HEK293 (cell line): Measurements from ENCODE around the gene PSTPIP2.

ENCODE experiments used
- CTCF ChIA-PET: fragments of 350-600 bp; formaldehyde crosslinking; extraction: SDS; loops from one replicate; lab custom pipeline; 2021; ENCODE audit warnings: antibody characterized with exemption; lab: Yijun Ruan, JAX
- POLR2A ChIA-PET: fragments of 300-600 bp; formaldehyde crosslinking; extraction: SDS; loops from one replicate; lab custom pipeline; 2020; ENCODE audit warnings: antibody characterized with exemption, inconsistent platforms; lab: Yijun Ruan, JAX
- H3K27ac ChIP-seq: fragments of 200-500 bp; sonication (Bioruptor generic); 2 replicates; pipeline ENCODE4 v1.5.1; 2014; ENCODE audit warnings: low read depth, low read length, control low read depth, inconsistent platforms; ENCODE audit errors: extremely low read depth
- H3K36me3 ChIP-seq, 2 experiments: fragments of 200-500 bp in 1 of 2; sonication (Bioruptor generic) in 1 of 2; 1 replicate in 1 of 2; 2 replicates in 1 of 2; pipeline ENCODE4 v1.5.1; 2014 to 2017; ENCODE audit warnings: inconsistent platforms in 2 of 2, low read length in 2 of 2; ENCODE audit not compliant: control insufficient read depth in 2 of 2, insufficient read depth in 1 of 2
- H3K4me1 ChIP-seq: fragments of 200-500 bp; sonication (Bioruptor generic); 2 replicates; pipeline ENCODE4 v1.5.1; 2014; ENCODE audit warnings: mild to moderate bottlenecking, low read length, inconsistent platforms; ENCODE audit not compliant: control insufficient read depth, insufficient read depth
- H3K4me3 ChIP-seq: 2 replicates; pipeline ENCODE4 v1.5.1; 2011; ENCODE audit warnings: low read depth, mild to moderate bottlenecking, control low read depth, low read length, moderate library complexity
- H3K9me3 ChIP-seq: fragments of 200-500 bp; sonication (Bioruptor generic); 2 replicates; pipeline ENCODE4 v1.5.1; 2014; ENCODE audit warnings: low read depth, low read length, inconsistent platforms; ENCODE audit not compliant: control insufficient read depth, insufficient read depth
- KLF10 ChIP-seq: fragments of 450-650 bp; IDR thresholded peaks from 2 replicates; pipeline ENCODE4 v1.5.1; 2018; ENCODE audit warnings: missing biosample characterization, mild to moderate bottlenecking, missing genetic modification characterization
- MEIS1 ChIP-seq: sonication (generic); formaldehyde crosslinking; IDR thresholded peaks from 2 replicates; pipeline ENCODE4 v1.8.1; 2022; ENCODE audit warnings: missing genetic modification reagents, mild to moderate bottlenecking, borderline replicate concordance
- MYNN ChIP-seq: fragments of 450-650 bp; formaldehyde crosslinking; IDR thresholded peaks from 2 replicates; pipeline ENCODE4 v1.5.1; 2016; ENCODE audit warnings: missing biosample characterization, missing genetic modification characterization, borderline replicate concordance
- PBX3 ChIP-seq: sonication (generic); formaldehyde crosslinking; IDR thresholded peaks from 2 replicates; pipeline ENCODE4 v1.8.1; 2022; ENCODE audit warnings: mild to moderate bottlenecking, moderate library complexity, missing genetic modification reagents
- ZBTB21 ChIP-seq: fragments of 450-650 bp; formaldehyde crosslinking; IDR thresholded peaks from 2 replicates; pipeline ENCODE4 v1.5.1; 2017; ENCODE audit warnings: missing biosample characterization, missing genetic modification characterization
- ZFP41 ChIP-seq: fragments of 450-650 bp; formaldehyde crosslinking; IDR thresholded peaks from 2 replicates; pipeline ENCODE4 v1.5.1; 2016; ENCODE audit warnings: missing biosample characterization, missing genetic modification characterization, borderline replicate concordance
- ZNF19 ChIP-seq: fragments of 450-650 bp; formaldehyde crosslinking; IDR thresholded peaks from 2 replicates; pipeline ENCODE4; 2016; ENCODE audit warnings: missing biosample characterization, missing genetic modification characterization, low read depth
- ZNF202 ChIP-seq: fragments of 450-650 bp; formaldehyde crosslinking; IDR thresholded peaks from 2 replicates; pipeline ENCODE4 v1.5.1; 2016; ENCODE audit warnings: missing biosample characterization, missing genetic modification characterization, borderline replicate concordance
- ZNF292 ChIP-seq: fragments of 450-650 bp; formaldehyde crosslinking; IDR thresholded peaks from 2 replicates; pipeline ENCODE4 v1.5.1; 2016; ENCODE audit warnings: low read depth, missing biosample characterization, missing genetic modification characterization, borderline replicate concordance
- ZNF354C ChIP-seq: fragments of 450-650 bp; formaldehyde crosslinking; IDR thresholded peaks from 2 replicates; pipeline ENCODE4 v1.5.1; 2016; ENCODE audit warnings: missing biosample characterization, missing genetic modification characterization, low read depth, borderline replicate concordance
- ZNF37A ChIP-seq: fragments of 450-650 bp; IDR thresholded peaks from 2 replicates; pipeline ENCODE4 v1.5.1; 2018; ENCODE audit warnings: missing biosample characterization, missing genetic modification characterization
- ZNF394 ChIP-seq: fragments of 450-650 bp; formaldehyde crosslinking; IDR thresholded peaks from 2 replicates; pipeline ENCODE4 v1.5.1; 2016; ENCODE audit warnings: missing biosample characterization, missing genetic modification characterization, mild to moderate bottlenecking, moderate library complexity, borderline replicate concordance
- ZNF433 ChIP-seq: fragments of 450-650 bp; formaldehyde crosslinking; IDR thresholded peaks from 2 replicates; pipeline ENCODE4 v1.5.1; 2016; ENCODE audit warnings: missing biosample characterization, missing genetic modification characterization, low read depth
- ZNF501 ChIP-seq: fragments of 450-650 bp; formaldehyde crosslinking; IDR thresholded peaks from 2 replicates; pipeline ENCODE4 v1.5.1; 2016; ENCODE audit warnings: missing biosample characterization, missing genetic modification characterization
- ZNF514 ChIP-seq: fragments of 450-650 bp; formaldehyde crosslinking; IDR thresholded peaks from 2 replicates; pipeline ENCODE4 v1.5.1; 2016; ENCODE audit warnings: missing biosample characterization, missing genetic modification characterization
- ZNF518A ChIP-seq: fragments of 450-650 bp; formaldehyde crosslinking; conservative IDR thresholded peaks from 2 replicates; pipeline ENCODE4 v1.5.1; 2016; ENCODE audit warnings: low read depth, missing biosample characterization, missing genetic modification characterization
- ZNF580 ChIP-seq: fragments of 450-650 bp; formaldehyde crosslinking; IDR thresholded peaks from 2 replicates; pipeline ENCODE4 v1.5.1; 2016; ENCODE audit warnings: missing biosample characterization, missing genetic modification characterization
- ZNF610 ChIP-seq: fragments of 450-650 bp; formaldehyde crosslinking; IDR thresholded peaks from 2 replicates; pipeline ENCODE4 v1.5.1; 2016; ENCODE audit warnings: missing biosample characterization, missing genetic modification characterization, borderline replicate concordance
- ZNF654 ChIP-seq: fragments of 450-650 bp; formaldehyde crosslinking; IDR thresholded peaks from 2 replicates; pipeline ENCODE4 v1.5.1; 2016; ENCODE audit warnings: low read depth, missing biosample characterization, missing genetic modification characterization
- ZNF670 ChIP-seq: fragments of 450-650 bp; formaldehyde crosslinking; IDR thresholded peaks from 2 replicates; pipeline ENCODE4 v1.5.1; 2016; ENCODE audit warnings: missing biosample characterization, missing genetic modification characterization, low read depth
- ZNF701 ChIP-seq: fragments of 450-650 bp; formaldehyde crosslinking; IDR thresholded peaks from 2 replicates; pipeline ENCODE4 v1.5.1; 2016; ENCODE audit warnings: missing biosample characterization, missing genetic modification characterization
- ZSCAN18 ChIP-seq: fragments of 450-650 bp; formaldehyde crosslinking; IDR thresholded peaks from 2 replicates; pipeline ENCODE4 v1.5.1; 2016; ENCODE audit warnings: missing biosample characterization, missing genetic modification characterization

Gene PSTPIP2

GRCh38 chr18:46055838-46056230, 16.2 kb downstream of the PSTPIP2 start:
- no peaks in the 10 kb centered on the region for H3K36me3 ChIP-seq
- ChIA-PET POLR2A (no interaction called here), CTCF (interaction anchor here (2.1 kb wide), 1 partner anchor 18 kb away, joined by 7 read pairs; no protein-coding TSS in a partner anchor)
- H3K9me3 ChIP-seq = no peaks in the 10 kb centered on the region
- no peak overlapping the region for H3K27ac ChIP-seq
- no peaks in the 10 kb centered on the region for H3K4me1 ChIP-seq
- no peak overlapping the region for H3K4me3 ChIP-seq
- no peak for TF ChIP-seq ZNF501 (tag by site-specific recombination)
- no peak for TF ChIP-seq PBX3 (CRISPR knock-in tag)
- TF ChIP-seq ZFP41 (tag by site-specific recombination) = no peak
- no peak for TF ChIP-seq ZNF518A (tag by site-specific recombination)
- TF ChIP-seq ZSCAN18 (tag by site-specific recombination) = no peak
- TF ChIP-seq ZNF580 (tag by site-specific recombination) = no peak
- no peak for TF ChIP-seq ZNF354C
- no peak for TF ChIP-seq ZNF610 (tag by site-specific recombination)
- TF ChIP-seq ZNF654 (tag by site-specific recombination) = no peak
- TF ChIP-seq ZNF433 (tag by site-specific recombination) = no peak

GRCh38 chr18:46054956-46055837, 16.9 kb downstream of the PSTPIP2 start:
- no peaks in the 10 kb centered on the region for H3K9me3 ChIP-seq
- no peaks in the 10 kb centered on the region for H3K4me1 ChIP-seq
- CTCF ChIA-PET = interaction anchor here (1.3 to 2.1 kb wide), 2 partner anchors 18 to 28 kb away, joined by 3 to 7 read pairs; no protein-coding TSS in a partner anchor
- POLR2A ChIA-PET = no interaction called here
- no peaks in the 10 kb centered on the region for H3K36me3 ChIP-seq
- H3K27ac ChIP-seq = no peak overlapping the region
- no peak overlapping the region for H3K4me3 ChIP-seq
- TF ChIP-seq ZNF394 (tag by site-specific recombination) (no peak), MYNN (no peak), ZNF37A (no peak), ZNF670 (tag by site-specific recombination) (no peak), ZBTB21 (tag by site-specific recombination) (no peak), ZNF19 (tag by site-specific recombination) (no peak), ZNF701 (tag by site-specific recombination) (no peak), ZNF202 (tag by site-specific recombination) (no peak), KLF10 (tag by site-specific recombination) (no peak), ZNF514 (tag by site-specific recombination) (no peak), PBX3 (CRISPR knock-in tag) (no peak), MEIS1 (no peak), ZNF292 (no peak), ZSCAN18 (tag by site-specific recombination) (no peak)
